ENCODE data around the gene ZNF165. TPM values are rescaled to one million over a fixed set of nuclear protein-coding genes. Genes with fewer than 3 reads are reported as not detected.
A peak's percentile ranks its signal among the peaks of the same experiment; 100 is the strongest.

ZNF165 gene
- total and polyA plus RNA-seq, 2 of the 13 experiments (the other 11 are each of a cell fraction or from before 2014, with no cell fraction given), result 0.58 to 8.6 TPM

DNA sequence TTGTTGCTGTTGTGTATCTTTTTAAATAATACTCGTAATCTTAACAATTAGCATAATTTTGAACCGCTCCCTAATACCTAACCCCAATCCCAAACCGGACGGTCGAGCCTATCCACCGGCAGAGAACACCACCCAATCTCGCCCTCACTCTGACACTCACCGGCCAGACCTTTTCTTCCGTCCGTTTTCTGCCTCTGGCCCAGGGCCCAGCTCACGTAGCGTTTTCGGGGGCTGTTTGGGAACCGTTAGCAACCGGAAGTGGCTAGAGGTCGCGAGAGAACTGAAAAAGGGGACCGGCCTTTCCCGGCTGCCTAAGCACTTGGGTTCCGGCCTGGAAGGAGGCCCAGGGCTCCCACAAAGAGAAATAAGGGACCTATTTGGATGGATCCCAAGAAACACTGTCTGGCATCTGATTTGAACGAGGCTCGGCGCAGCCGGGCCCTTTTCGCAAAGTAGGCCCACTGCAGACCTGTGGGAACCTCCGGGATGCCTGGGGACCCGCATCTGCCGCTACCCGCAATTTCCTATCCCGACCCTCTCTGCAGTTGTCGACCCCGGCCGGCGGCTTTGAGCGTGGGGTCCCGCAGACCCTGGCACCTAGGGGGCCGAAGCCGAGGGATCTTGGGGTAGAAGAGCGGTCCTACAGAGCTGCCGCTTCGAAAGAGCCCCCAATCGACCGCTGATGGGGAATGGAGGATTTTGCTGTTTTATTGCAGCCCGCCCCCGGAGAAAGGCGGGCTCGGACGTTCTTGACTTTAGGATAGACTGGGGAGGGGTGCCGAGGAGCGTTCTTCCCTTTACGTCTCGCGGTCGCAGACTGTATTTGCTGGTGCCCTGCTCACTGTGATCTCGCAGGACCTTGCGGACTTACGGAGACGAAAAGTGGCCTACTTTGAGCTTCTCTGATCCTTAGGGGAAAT is 56.5 kb downstream of the ZNF165 start (continued):
- TF ChIP-seq REXO4 (CRISPR knock-in tag; IDR thresholded peaks at IDR 0.05; ENCODE audit: borderline replicate concordance) (0 out of 2 replicates have a peak, but pooled peaks have one; percentile 49), GZF1 (CRISPR knock-in tag; IDR thresholded peaks at IDR 0.05) (peak; percentile 83; the same call in 1 of the 2 replicates), ZNF33A (CRISPR knock-in tag; IDR thresholded peaks at IDR 0.05; ENCODE audit: borderline replicate concordance) (no peak), GABPA (IDR thresholded peaks at IDR 0.05; ENCODE audit: low read depth, low read length) (peak; percentile 91), GABPA (CRISPR knock-in tag; IDR thresholded peaks at IDR 0.05; ENCODE audit: low read depth) (peak; percentile 99), SYNCRIP (IDR thresholded peaks at IDR 0.05; ENCODE audit: insufficient read depth, low read depth, low read length) (no peak), CEBPZ (IDR thresholded peaks at IDR 0.05; ENCODE audit: low read length) (no peak), ARNT2 (CRISPR knock-in tag; IDR thresholded peaks at IDR 0.05; ENCODE audit: low read depth) (peak; percentile 92), ZNF407 (CRISPR knock-in tag; IDR thresholded peaks at IDR 0.05; ENCODE audit: not compliant biosample characterization) (peak; percentile 90)
- TF ChIP-seq, protein P1, sequence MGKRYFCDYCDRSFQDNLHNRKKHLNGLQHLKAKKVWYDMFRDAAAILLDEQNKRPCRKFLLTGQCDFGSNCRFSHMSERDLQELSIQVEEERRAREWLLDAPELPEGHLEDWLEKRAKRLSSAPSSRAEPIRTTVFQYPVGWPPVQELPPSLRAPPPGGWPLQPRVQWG (CRISPR knock-in tag; IDR thresholded peaks at IDR 0.05; ENCODE audit: borderline replicate concordance, low read depth), result no peak
- TF ChIP-seq, protein P2, sequence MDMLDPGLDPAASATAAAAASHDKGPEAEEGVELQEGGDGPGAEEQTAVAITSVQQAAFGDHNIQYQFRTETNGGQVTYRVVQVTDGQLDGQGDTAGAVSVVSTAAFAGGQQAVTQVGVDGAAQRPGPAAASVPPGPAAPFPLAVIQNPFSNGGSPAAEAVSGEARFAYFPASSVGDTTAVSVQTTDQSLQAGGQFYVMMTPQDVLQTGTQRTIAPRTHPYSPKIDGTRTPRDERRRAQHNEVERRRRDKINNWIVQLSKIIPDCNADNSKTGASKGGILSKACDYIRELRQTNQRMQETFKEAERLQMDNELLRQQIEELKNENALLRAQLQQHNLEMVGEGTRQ (IDR thresholded peaks at IDR 0.05; ENCODE audit: low read depth, low read length), result no peak
- TF ChIP-seq, protein P2 (CRISPR knock-in tag; IDR thresholded peaks at IDR 0.05; ENCODE audit: borderline replicate concordance), result no peak

Measured in HepG2 (cell line).